ENCODE measurements around the gene FANK1. TPM values are rescaled to one million over a fixed set of nuclear protein-coding genes. Genes with fewer than 3 reads are reported as not detected.

The FANK1 gene
- total and polyA plus RNA-seq, 2 experiments from 2014 or later, result 11.5 to 19.2 TPM

DNA sequence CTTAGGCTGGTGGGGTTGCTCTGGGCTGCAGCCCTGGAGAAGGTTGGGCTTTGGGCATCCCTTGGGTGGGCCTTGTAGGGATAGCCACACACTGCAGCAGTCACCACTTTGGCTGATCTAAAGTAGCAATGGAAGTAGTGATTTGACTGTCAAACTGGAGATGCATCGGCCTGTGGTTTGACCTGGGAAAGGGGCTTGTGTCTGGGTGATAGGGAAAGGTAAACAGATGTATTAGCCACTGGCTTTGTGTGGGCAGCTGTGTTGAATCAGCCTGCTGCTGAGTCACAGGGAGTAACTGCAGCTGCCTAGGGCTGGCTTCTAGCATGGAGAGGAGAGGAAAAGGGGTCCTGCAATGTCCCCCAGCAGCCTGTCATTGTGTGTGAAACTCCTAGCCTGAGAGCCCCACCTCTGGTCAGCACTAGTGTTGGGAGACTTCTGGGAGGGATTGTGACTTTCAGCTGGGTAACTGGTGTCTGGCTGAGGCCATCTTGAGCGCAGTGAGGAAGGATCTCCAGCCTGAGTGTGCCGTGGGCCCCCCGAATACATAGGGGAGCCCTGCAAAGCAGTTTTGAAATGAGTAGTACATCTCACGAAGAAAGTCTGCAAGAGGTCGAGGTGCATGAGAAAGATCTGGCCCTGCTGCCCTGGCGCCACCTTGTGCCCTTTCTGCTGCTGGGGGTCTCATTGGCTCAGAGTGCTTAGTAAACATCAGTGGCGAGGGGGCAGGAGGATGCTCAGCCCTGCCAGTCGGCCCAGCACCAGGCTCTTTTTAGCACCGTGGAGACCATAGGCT is 117.3 kb downstream of the FANK1 start:
- H3K9me3 ChIP-seq (ENCODE audit: low read depth), result no peaks in the 10 kb centered on the region
- TF ChIP-seq CTCF (IDR thresholded peaks at IDR 0.05; ENCODE audit: low read depth, low read length), result peak; percentile 8
- H3K27ac ChIP-seq, result no peak overlapping the region
- DNase-seq (ENCODE audit: low read depth in 1 of 2, low spot score in 1 of 2), result peak; percentile 1 to 54
- no peaks in the 10 kb centered on the region for H3K27me3 ChIP-seq
- H3K4me1 ChIP-seq (ENCODE audit: low read depth), result no peaks in the 10 kb centered on the region
- H3K4me3 ChIP-seq, result no peak overlapping the region
- H3K36me3 ChIP-seq, result no peaks in the 10 kb centered on the region

- Histone ChIP-seq H3K4me3 (no peak overlapping the region), H3K36me3 (no peaks in the 10 kb centered on the region), H3K27me3 (no peaks in the 10 kb centered on the region), H3K27ac (no peak overlapping the region), H3K4me1 (ENCODE audit: low read depth) (no peaks in the 10 kb centered on the region), H3K9me3 (ENCODE audit: low read depth) (no peaks in the 10 kb centered on the region)
- peak in 1 of 2 donors; percentile 50 for DNase-seq (ENCODE audit: low read depth in 1 of 2, low spot score in 1 of 2)
- no peak for TF ChIP-seq CTCF (IDR thresholded peaks at IDR 0.05; ENCODE audit: low read depth, low read length)
Measured at GRCh38 chr10:126014309-126014708, 117.9 kb downstream of the FANK1 start.

GRCh38 chr10:126015413-126015812 is 119.0 kb downstream of the FANK1 start:
- Histone ChIP-seq H3K36me3 (no peaks in the 10 kb centered on the region), H3K27ac (no peak overlapping the region), H3K9me3 (ENCODE audit: low read depth) (no peaks in the 10 kb centered on the region), H3K27me3 (no peaks in the 10 kb centered on the region), H3K4me3 (no peak overlapping the region), H3K4me1 (ENCODE audit: low read depth) (no peaks in the 10 kb centered on the region)
- no peak for TF ChIP-seq CTCF (IDR thresholded peaks at IDR 0.05; ENCODE audit: low read depth, low read length)
- no peak for DNase-seq (ENCODE audit: low read depth in 1 of 2, low spot score in 1 of 2)

DNA sequence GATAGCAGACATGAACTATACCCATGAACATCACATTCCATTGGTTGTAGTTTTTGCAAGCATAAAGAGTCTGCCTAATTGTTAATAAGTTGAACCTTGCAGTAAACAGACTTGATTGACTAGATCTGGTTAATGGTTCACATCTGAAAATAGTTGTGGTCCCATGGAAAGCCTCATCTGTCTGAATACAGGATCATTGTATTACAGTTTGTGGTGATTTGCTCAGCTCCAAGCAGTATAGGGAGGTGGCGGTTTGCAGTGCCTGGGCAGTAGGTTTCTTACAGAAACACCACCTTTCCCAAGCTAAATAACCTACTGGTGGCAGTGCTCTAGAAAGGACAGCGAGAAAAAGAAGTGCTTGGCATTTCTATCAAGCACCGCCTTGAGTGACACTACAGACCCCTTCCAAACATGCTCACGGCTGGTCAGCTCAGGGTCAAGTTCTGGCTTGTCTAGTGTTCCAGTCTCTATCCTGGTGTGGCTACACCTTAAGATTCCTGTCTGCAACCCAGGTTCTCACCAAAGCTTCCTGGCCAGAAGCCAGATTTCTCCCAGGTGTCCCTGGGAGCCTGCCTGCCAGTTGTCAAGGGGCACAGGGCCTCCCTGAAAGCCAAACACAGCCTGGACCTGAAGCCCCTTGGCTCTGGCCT is 119.9 kb downstream of the FANK1 start:
- no peak overlapping the region for H3K27ac ChIP-seq
- DNase-seq (ENCODE audit: low read depth in 1 of 2, low spot score in 1 of 2), result peak in 1 of 2 donors; percentile 13
- H3K27me3 ChIP-seq, result no peaks in the 10 kb centered on the region

DNA sequence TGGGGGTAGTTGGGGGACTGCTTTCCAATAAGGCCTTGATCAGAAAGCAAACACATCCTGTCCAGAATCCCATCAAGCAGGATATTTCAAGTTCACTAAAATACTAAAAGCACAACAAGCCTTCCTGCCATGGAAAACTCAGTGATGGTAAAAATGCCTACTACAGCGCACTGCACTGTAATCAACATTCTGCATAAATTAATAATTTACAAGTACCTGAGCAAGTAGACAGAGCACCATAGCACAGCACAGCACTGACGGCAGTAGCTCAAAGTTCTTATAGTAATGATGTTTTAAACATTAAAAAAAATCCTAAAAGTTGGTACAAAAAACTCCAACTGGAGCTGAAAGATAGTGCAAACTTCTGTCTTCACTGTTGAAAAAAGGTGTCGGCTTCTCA is 120.5 kb downstream of the FANK1 start:
- no peaks in the 10 kb centered on the region for H3K4me1 ChIP-seq (ENCODE audit: low read depth)
- no peak overlapping the region for H3K27ac ChIP-seq
- H3K9me3 ChIP-seq (ENCODE audit: low read depth), result no peaks in the 10 kb centered on the region
- no peaks in the 10 kb centered on the region for H3K36me3 ChIP-seq
- DNase-seq (ENCODE audit: low read depth in 1 of 2, low spot score in 1 of 2), result no peak
- H3K27me3 ChIP-seq, result no peaks in the 10 kb centered on the region
- H3K4me3 ChIP-seq, result no peak overlapping the region
- no peak for TF ChIP-seq CTCF (IDR thresholded peaks at IDR 0.05; ENCODE audit: low read depth, low read length)

More for the DNA sequence above, 119.9 kb downstream of the FANK1 start:
- Histone ChIP-seq H3K4me3 (no peak overlapping the region), H3K36me3 (no peaks in the 10 kb centered on the region), H3K9me3 (ENCODE audit: low read depth) (no peaks in the 10 kb centered on the region), H3K4me1 (ENCODE audit: low read depth) (no peaks in the 10 kb centered on the region)
- TF ChIP-seq CTCF (IDR thresholded peaks at IDR 0.05; ENCODE audit: low read depth, low read length), result no peak

All from cardiac muscle cell (in vitro differentiated cells and primary cell).